K562 (cell line): ENCODE results near the gene ZNF354B. TPM values are rescaled to one million over a fixed set of nuclear protein-coding genes. Genes with fewer than 3 reads are reported as not detected.

Source experiments
- ATAC-seq: fragments of 200-7000 bp; cut with Tn5 transposase; 3 replicates; pipeline ENCODE4 v1.9.1; 2020; ENCODE audit warnings: moderate library complexity
- BruUV-seq: library from RNA; stranded (reverse); fragments of 400-500 nt; replicated peaks from 2 replicates; lab custom pipeline; 2021; lab: Mats Ljungman, UMichigan
- CTCF ChIA-PET: fragments of 300-600 bp; formaldehyde crosslinking; extraction: SDS; loops from one replicate; lab custom pipeline; 2021; ENCODE audit warnings: low intra/inter-chr PET ratio; lab: Yijun Ruan, JAX
- POLR2A ChIA-PET: fragments of 300-600, 350-650 bp; sonication (Branson Sonifier 250); formaldehyde crosslinking; extraction: SDS; loops from one replicate; lab custom pipeline; 2021; ENCODE audit warnings: antibody characterized with exemption, inconsistent platforms; lab: Yijun Ruan, JAX
- DNase-seq, 4 experiments: peaks; one replicate each; pipeline versions ENCODE4 v3.0.0 to v3.0.0-alpha.2; 2011 to 2018; ENCODE audit warnings: low spot score in 3 of 4, mixed read lengths in 3 of 4; ENCODE audit errors: extremely low read depth in 1 of 4
- FAIRE-seq: peaks from 2 replicates; lab custom pipeline; 2011; peaks lifted over from hg19 to GRCh38; lab: Jason Lieb, UNC
- H2AFZ ChIP-seq: 2 replicates; pipeline ENCODE4 v1.6.0; 2011; ENCODE audit warnings: low read depth, low read length, control low read depth, inconsistent platforms
- H3K27ac ChIP-seq: fragments of 200-600 bp; 3 replicates; pipeline ENCODE4 v1.8.0; 2011; ENCODE audit warnings: low read depth, mild to moderate bottlenecking, control low read depth, inconsistent platforms, low read length, moderate library complexity, mixed read lengths; ENCODE audit errors: extremely low read depth
- H3K27me3 ChIP-seq, 2 experiments: fragments of 300-600 bp in 1 of 2; 2 replicates in 1 of 2; 3 replicates in 1 of 2; pipeline versions ENCODE4 v1.6.0 to v1.8.0; 2011; ENCODE audit warnings: inconsistent platforms in 2 of 2, low read length in 2 of 2, mild to moderate bottlenecking in 1 of 2, mixed read lengths in 1 of 2, moderate library complexity in 1 of 2; ENCODE audit not compliant: control insufficient read depth in 2 of 2, insufficient read depth in 2 of 2
- H3K36me3 ChIP-seq: fragments of 300-600 bp; 3 replicates; pipeline ENCODE4 v1.8.0; 2011; ENCODE audit warnings: mild to moderate bottlenecking, low read length, inconsistent platforms; ENCODE audit not compliant: control insufficient read depth, insufficient read depth
- H3K4me1 ChIP-seq, 2 experiments: fragments of 200-600 bp in 1 of 2; replicated peaks in 1 of 2; 2 replicates in 1 of 2; 3 replicates in 1 of 2; pipeline versions ENCODE4 v1.5.1 to v1.8.0; 2011; ENCODE audit warnings: inconsistent platforms in 2 of 2, low read length in 2 of 2, mild to moderate bottlenecking in 1 of 2, mixed read lengths in 1 of 2, moderate library complexity in 1 of 2; ENCODE audit not compliant: control insufficient read depth in 2 of 2, insufficient read depth in 2 of 2
- H3K4me2 ChIP-seq: 2 replicates; pipeline ENCODE4 v1.6.1; 2011; ENCODE audit warnings: low read length, control low read depth, inconsistent platforms, mixed read lengths; ENCODE audit not compliant: insufficient read depth
- H3K4me3 ChIP-seq: fragments of 200-600 bp; sonication (generic), shearing (Covaris generic); 2 replicates; pipeline ENCODE4 v1.5.1; 2016; ENCODE audit warnings: control low read depth, inconsistent platforms
- H3K79me2 ChIP-seq: fragments of 200-600 bp; 3 replicates; pipeline ENCODE4 v1.8.0; 2011; ENCODE audit warnings: low read length, inconsistent platforms; ENCODE audit not compliant: control insufficient read depth, insufficient read depth
- H3K9ac ChIP-seq, 2 experiments: 2 replicates each; pipeline versions ENCODE4 v1.6.0 to v1.6.1; 2011; ENCODE audit warnings: low read depth in 2 of 2, low read length in 2 of 2, control low read depth in 1 of 2, inconsistent platforms in 1 of 2, mild to moderate bottlenecking in 1 of 2, mixed read lengths in 1 of 2; ENCODE audit not compliant: insufficient read depth in 1 of 2
- H3K9me1 ChIP-seq: one replicate; pipeline ENCODE4 v1.6.0; 2011; ENCODE audit warnings: inconsistent platforms, mild to moderate bottlenecking, low read length, moderate library complexity; ENCODE audit not compliant: control insufficient read depth, insufficient read depth
- H3K9me3 ChIP-seq: replicated peaks from 2 replicates; pipeline ENCODE4 v1.5.1; 2011; ENCODE audit warnings: low read depth, low read length, inconsistent platforms; ENCODE audit not compliant: control insufficient read depth, insufficient read depth
- H4K20me1 ChIP-seq: replicated peaks from 2 replicates; pipeline ENCODE4 v1.6.1; 2011; ENCODE audit warnings: low read length, inconsistent platforms, mixed read lengths; ENCODE audit not compliant: control insufficient read depth, insufficient read depth
- BCLAF1 ChIP-seq, 2 experiments: fragments of 450-650 bp in 1 of 2; IDR thresholded peaks; 2 replicates each; pipeline ENCODE4 v1.6.1; 2011 to 2017; ENCODE audit warnings: low read depth in 2 of 2, antibody characterized with exemption in 1 of 2, borderline replicate concordance in 1 of 2, low read length in 1 of 2, mild to moderate bottlenecking in 1 of 2, mixed read lengths in 1 of 2; ENCODE audit not compliant: control insufficient read depth in 1 of 2
- EGR1 ChIP-seq: fragments of 450-650 bp; conservative IDR thresholded peaks from 2 replicates; pipeline ENCODE4 v1.6.1; 2017; ENCODE audit warnings: mild to moderate bottlenecking
- KLF16 ChIP-seq: IDR thresholded peaks from 2 replicates; pipeline ENCODE4 v1.6.1; 2016; ENCODE audit warnings: antibody characterized with exemption
- MEIS2 ChIP-seq: fragments of 450-650 bp; IDR thresholded peaks from 2 replicates; pipeline ENCODE4 v1.6.1; 2014; ENCODE audit warnings: mild to moderate bottlenecking; ENCODE audit not compliant: partially characterized antibody
- PML ChIP-seq: IDR thresholded peaks from 2 replicates; pipeline ENCODE4 v1.6.1; 2012; ENCODE audit warnings: low read length, inconsistent platforms
- PREB ChIP-seq: sonication (generic); formaldehyde crosslinking; IDR thresholded peaks from 2 replicates; pipeline ENCODE4 v1.8.1; 2023; ENCODE audit warnings: mild to moderate bottlenecking, missing genetic modification reagents
- SIX5 ChIP-seq, 2 experiments: IDR thresholded peaks; 2 replicates each; pipeline ENCODE4 v1.6.1; 2011; ENCODE audit warnings: low read length in 2 of 2, borderline replicate concordance in 1 of 2, low read depth in 1 of 2, mild to moderate bottlenecking in 1 of 2, moderate library complexity in 1 of 2; ENCODE audit not compliant: insufficient read depth in 1 of 2
- ZBTB40 ChIP-seq, 2 experiments: fragments of 450-650 bp in 1 of 2; sonication (generic) in 1 of 2; formaldehyde crosslinking in 1 of 2; IDR thresholded peaks; 2 replicates each; pipeline versions ENCODE4 v1.7.1 to v1.9.0; 2016 to 2022; ENCODE audit warnings: inconsistent platforms in 1 of 2, mild to moderate bottlenecking in 1 of 2, missing genetic modification reagents in 1 of 2
- WGBS: fragments of 100-300 bp; shearing (Covaris generic); methylation state at CpG from one replicate; pipeline ENCODE4 v1.1.6; 2016; ENCODE audit warnings: low coverage, mixed read lengths; ENCODE audit not compliant: insufficient coverage; ENCODE audit errors: missing lambda C conversion rate; 5-methylcytosine and 5-hydroxymethylcytosine counted together
- in situ Hi-C: fragments of 300-500 bp; cut with MboI; formaldehyde crosslinking; loops from 4 replicates; pipeline ENCODE4 v1.15.0; 2018; ENCODE audit warnings: inconsistent platforms, mixed read lengths
- intact Hi-C: fragments of 100-400 bp; cut with micrococcal nuclease; formaldehyde crosslinking; loops from 2 replicates; pipeline ENCODE4 v1.14.2; 2022
- polyA plus RNA-seq, 8 experiments: library from polyadenylated mRNA; depleted of rRNA in 4 of 8; stranded (reverse) in 5 of 8; unstranded in 3 of 8; fragments of >200 nt; fragmentation: Nextera tagmentation in 2 of 8; fragmentation: Illumina TruSeq in 1 of 8; extraction: Ambion mirVana in 2 of 8; extraction: Trizol in 1 of 8; gene quantifications; 2 replicates each; pipeline versions ENCODE4 v1.2.1 to v1.2.3, GENCODE V29; 2011 to 2014; ENCODE audit warnings: inconsistent platforms in 1 of 8, missing spikeins in 1 of 8
- total RNA-seq, 7 experiments: library from RNA; depleted of rRNA in 6 of 7; stranded (reverse); fragments of >200 nt in 6 of 7; fragmentation: Illumina TruSeq in 2 of 7; extraction: Trizol in 2 of 7; gene quantifications; 2 replicates each; pipeline versions ENCODE4 v1.2.1 to v1.2.3, GENCODE V29; 2011 to 2021; ENCODE audit warnings: low replicate concordance in 1 of 7

Gene ZNF354B
- total and polyA plus RNA-seq, 9 of the 15 experiments (the other 6 are each of a cell fraction or from before 2014, with no cell fraction given), result 1.8 to 18.3 (median 11.2) TPM

GRCh38 chr5:178827636-178828035 is 32.1 kb upstream of the ZNF354B start:
- Histone ChIP-seq H3K9ac (no peak overlapping the region), H2AFZ (no peak overlapping the region), H3K4me1 (peaks cover 0 to 21% of the 10 kb centered on the region in 2 experiments; a peak in 2 of 5 replicates), H3K27me3 (no peaks in the 10 kb centered on the region; a peak in 1 of 5 replicates), H3K4me2 (no peak overlapping the region), H3K36me3 (peaks cover 15% of the 10 kb centered on the region; the same call in 1 of the 3 replicates), H3K79me2 (peaks cover 43% of the 10 kb centered on the region), H3K4me3 (no peak overlapping the region), H4K20me1 (no peaks in the 10 kb centered on the region), H3K9me1 (no peaks in the 10 kb centered on the region), H3K9me3 (no peaks in the 10 kb centered on the region), H3K27ac (no peak overlapping the region)
- DNase-seq, result no peak
- 28% methylated on average over 4 of the region's 4 CpGs for WGBS
- ATAC-seq, result no peak
- ChIA-PET CTCF (no interaction called here), POLR2A (no interaction called here)
- in situ Hi-C loops, result loop anchor here (25.0 kb wide), 1 partner anchor 540 kb away; no protein-coding TSS in a partner anchor
- no TSS peak for BruUV-seq
- intact Hi-C loops, result no loop called here
- FAIRE-seq, result no peak
- no peak for TF ChIP-seq KLF16
- TF ChIP-seq ZBTB40 (IDR thresholded peaks at IDR 0.05), result no peak
- TF ChIP-seq ZBTB40 (CRISPR knock-in tag; IDR thresholded peaks at IDR 0.05), result no peak
- no peak for TF ChIP-seq SIX5 (IDR thresholded peaks at IDR 0.05; ENCODE audit: borderline replicate concordance in 1 of 2, insufficient read depth in 1 of 2, low read depth in 1 of 2, low read length in 2 of 2)
- TF ChIP-seq BCLAF1 (IDR thresholded peaks at IDR 0.05; ENCODE audit: borderline replicate concordance in 1 of 2, control insufficient read depth in 1 of 2, low read depth in 2 of 2, low read length in 1 of 2), result no peak
- no peak for TF ChIP-seq EGR1
- no peak for TF ChIP-seq PREB (CRISPR knock-in tag)
- no peak for TF ChIP-seq PML
- TF ChIP-seq MEIS2, result no peak
